Measurements from ENCODE around the gene NDUFS8.

GRCh38 chr11:68052137-68052873, 21.8 kb downstream of the NDUFS8 start:
- TF ChIP-seq CTCF (IDR thresholded peaks at IDR 0.05): no peak
- TF ChIP-seq POLR2A (IDR thresholded peaks at IDR 0.05): no peak

Measured in testis (tissue), 2 donors.